OCI-LY1 (cell line): ENCODE measurements around the gene ZFYVE19.

Source experiments
- CTCF ChIP-seq: fragments of 200-600 bp; sonication (generic), shearing (Covaris generic); IDR thresholded peaks from 2 replicates; pipeline ENCODE4 v1.5.1; 2017; ENCODE audit warnings: mild to moderate bottlenecking, antibody characterized with exemption, low read length, moderate library complexity, mixed read lengths
- EZH2 ChIP-seq: fragments of 200-600 bp; sonication (generic), shearing (Covaris generic); IDR thresholded peaks from 2 replicates; pipeline ENCODE4 v1.8.0; 2017; ENCODE audit warnings: borderline replicate concordance, mixed run types, mild to moderate bottlenecking, antibody characterized with exemption, low read length, moderate library complexity, mixed read lengths

GRCh38 chr15:40831861-40832260 is 25.0 kb downstream of the ZFYVE19 start:
- TF ChIP-seq CTCF: no peak
- no peak for TF ChIP-seq EZH2
